SHP77 treated with DMSO at 0.1 percent for 48 hours (cell line): ENCODE measurements around the gene DBNL.
"Not testable (repeated sequence)": the region's sequence is repeated elsewhere in the genome, so short reads cannot be mapped to it uniquely, and the experiment has no call there.

Source experiments
- DNase-seq: peaks from one replicate; lab custom pipeline; 2025; lab: John Stamatoyannopoulos, UW

The DBNL gene

DNA sequence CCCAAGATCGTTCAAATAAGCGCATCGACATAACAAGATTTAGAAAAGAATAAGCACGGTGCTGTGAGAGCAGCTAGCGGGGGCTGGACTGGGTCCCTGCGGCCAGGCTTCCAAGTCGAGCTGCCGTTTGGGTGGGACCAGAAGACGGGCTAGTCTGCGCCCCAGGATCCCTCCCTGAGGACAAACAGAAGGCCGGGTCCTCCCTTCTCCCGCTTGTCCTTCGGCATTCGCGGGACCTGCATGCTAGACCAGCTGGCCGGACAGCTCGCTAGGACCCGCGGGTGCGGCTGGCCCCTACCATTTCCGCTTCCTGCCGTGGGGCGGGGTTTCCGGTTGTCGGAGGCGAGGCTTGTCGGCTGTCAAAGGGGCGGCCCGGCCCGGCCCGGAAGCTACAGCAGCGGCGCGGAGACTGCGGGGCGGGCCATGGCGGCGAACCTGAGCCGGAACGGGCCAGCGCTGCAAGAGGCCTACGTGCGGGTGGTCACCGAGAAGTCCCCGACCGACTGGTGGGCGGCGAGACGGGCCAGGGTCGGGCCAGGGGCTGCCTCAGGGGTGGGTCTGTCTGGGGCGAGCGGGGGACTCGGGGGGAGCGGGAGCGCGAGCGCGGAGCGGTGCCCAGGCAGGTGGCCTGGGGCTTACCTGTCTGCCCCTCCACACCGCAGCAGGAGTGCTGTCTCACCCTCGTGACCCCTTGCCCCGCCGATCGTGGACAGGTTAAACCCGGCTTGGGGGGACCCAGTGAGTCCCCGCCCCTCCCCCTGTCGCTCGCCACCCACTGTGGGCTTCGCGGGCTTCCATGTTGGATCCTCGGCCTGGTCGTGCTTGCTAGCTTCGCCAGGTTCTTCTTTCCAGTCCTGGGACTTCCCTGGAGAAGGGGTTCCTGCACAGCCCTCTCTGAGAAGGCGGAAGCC is at the start of gene DBNL:
Gene DBNL, plus strand, starts transcription at position 388 of the 911 bp plus-strand sequence. Its CDS starts 36 bp downstream, at position 424.
- peak; percentile 85 for DNase-seq

DNA sequence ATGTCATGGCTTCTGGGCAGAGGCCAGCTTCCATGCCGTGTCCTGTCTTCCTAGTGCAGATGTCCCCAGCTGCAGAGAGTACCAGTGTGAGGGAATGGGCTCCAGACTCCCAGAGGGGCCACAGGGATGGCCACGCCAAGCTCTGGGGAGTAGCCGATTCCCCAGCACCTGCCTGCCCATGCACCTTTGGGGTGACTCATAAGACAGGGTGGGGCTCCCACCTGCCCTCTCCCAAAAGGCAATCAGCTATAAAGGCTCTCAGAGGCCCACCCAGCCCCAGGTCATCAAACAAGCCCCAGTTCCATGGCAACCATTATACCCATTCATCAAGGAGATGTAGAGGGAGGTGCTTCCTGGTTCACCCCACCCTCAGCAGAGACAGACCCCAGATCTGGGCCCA is 47.0 kb upstream of the DBNL start, which contains the start of gene SPDYE1:
Gene SPDYE1, plus strand, starts transcription at position 366 of the 400 bp plus-strand sequence. CDS start 2,053 bp downstream, outside the sequence.
- DNase-seq, result not testable (repeated sequence)

DNA sequence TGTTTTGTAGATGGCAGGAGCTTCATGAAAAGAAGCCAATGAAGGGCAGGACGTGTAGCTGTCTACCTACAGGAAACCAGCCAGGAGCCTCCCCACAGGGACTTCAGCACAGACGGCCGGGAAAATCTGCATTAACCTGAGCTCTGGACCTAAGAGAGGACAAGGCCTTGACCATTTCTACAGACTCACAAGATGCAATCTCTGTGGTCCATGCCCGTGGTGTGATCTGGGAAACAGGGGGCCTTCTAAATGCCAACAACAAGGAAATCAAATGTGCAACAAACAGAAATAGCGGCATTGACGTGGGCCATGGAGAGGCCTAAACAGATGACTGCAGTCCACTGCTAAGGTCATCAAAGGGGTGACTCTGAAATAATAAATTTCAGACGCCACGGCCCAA is 32.4 kb upstream of the DBNL start:
- DNase-seq, result not testable (repeated sequence)

DNA sequence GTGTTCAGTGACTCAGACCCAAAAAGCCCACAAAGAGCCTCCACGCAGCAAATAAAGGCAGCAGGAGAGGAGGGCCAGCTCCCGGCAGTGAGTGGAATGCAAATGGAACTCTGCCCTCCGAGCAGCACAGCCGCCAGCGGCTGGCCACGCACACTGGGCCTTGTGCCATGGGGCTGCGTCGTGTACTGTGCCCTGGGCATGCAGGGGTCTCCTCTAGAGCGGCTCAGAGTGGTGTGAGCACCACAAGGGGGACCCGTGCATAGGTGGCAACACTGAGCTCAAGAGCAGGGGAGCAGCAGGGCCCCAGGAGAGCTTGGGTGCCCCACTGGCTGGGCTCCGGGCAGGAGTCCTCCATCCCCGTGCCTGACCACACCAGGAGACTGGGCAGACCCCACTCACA is 29.4 kb upstream of the DBNL start:
- DNase-seq, result not testable (repeated sequence)

DNA sequence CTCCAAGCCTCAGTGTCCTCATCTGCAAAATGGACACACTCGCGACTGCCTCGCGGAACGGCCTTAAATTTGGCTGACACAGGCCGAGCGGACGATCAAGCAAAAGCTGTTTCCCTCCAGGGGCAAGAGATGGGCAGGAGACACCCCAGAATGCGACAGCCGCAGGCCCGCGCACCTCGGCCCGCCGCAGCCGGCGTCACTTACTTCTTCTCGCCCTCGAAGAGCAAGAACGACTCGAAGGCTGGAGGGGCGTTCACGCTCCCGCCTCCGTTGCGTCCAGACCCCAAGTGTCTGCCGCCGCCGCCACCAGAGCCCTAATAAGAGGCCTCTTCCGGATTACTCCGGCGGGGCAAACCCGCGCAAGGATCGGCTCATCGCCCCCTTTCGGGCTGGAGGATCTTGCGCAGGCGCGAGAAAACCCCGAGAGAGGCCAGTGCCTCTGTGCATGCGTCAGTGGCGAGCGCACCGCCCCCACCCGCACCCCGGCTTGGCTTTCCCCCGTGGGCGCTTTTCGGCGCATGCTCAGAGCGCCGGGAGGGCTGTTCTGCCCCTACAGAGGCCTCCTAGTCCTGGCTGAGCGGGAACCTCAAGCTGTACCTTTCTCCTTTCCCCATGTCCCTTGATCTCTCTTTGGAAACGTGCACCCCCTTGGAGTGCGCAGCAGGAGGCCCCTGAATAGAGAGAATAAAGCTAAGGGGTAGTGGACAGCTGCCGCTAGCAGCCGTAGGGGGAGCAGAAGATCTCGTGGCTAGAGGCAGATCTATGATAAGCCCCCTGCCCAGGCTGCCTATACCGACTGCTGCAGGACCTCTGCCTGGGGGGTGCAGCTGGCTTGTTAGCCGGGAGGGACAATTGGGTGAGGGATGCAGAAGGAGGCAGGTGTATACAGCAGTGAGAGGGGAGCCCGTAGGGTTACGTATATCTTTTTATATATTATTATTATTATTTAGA is 25.4 kb upstream of the DBNL start:
- DNase-seq, result peak; percentile 97

DNA sequence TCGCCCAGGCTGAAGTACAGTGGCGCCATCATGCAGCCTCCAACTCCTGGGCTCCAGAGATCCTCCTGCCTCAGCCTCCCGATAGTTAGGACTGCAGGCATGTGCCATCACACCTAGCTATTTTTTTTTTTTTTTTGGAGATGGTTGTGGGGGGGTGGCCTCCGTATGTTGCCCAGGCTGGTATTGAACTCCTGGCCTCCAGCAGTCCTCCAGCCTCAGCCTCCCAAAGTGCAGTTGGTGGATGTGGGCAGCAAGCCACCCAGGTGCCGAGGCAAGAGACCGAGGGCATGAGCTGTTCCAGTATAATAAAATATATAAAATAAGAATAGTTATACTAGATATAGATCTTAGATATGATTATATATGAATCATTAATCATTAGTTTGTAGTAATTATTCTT is 24.7 kb upstream of the DBNL start:
- not testable (repeated sequence) for DNase-seq

DNA sequence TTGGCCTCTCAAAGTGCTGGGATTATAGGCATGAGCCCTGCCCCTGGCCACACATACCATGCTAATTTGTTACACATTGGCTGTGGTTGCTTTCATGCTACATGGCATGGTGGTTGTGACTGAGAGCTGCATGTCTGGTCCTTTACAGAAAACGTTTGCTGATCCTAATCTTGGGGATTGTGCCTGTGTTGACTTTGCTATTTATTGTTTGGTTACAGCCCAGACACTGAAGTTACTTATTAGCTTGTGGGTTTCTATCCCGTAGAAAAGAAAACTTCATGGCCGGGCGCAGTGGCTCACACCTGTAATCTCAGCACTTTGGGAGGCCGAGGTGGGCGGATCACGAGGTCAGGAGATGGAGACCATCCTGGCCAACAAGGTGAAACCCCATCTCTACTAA is 22.4 kb upstream of the DBNL start:
- not testable (repeated sequence) for DNase-seq

DNA sequence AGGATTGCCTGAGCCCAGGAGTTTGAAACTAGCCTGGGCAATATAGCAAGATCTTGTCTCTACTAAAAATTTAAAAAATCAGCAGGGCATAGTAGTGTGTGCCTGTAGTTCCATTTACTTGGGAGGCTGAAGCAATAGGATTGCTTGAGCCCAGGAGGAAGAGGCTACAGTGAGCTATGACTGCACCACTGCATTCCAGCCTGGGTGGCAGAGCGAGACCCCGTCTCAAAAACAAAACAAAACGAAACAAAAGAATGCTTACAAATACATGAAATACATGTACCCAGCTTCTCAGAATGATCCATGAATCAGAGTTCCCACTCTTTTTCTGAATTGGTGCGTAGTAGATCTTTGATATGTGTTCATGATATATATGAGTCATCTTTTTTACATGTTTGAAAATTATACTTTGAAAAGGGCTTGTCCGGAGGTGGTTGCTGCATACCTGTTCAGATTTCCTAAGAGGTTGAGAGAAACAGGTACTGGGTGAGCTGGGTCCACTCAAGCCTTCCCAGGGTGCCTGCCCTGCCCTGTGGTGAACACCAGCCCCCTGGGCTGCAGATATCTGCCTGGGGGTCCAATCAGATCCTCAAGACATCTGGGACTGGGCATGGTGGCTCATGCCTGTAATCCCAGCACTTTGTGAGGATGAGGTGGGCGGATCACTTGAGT is 21.6 kb upstream of the DBNL start:
- not testable (repeated sequence) for DNase-seq

DNA sequence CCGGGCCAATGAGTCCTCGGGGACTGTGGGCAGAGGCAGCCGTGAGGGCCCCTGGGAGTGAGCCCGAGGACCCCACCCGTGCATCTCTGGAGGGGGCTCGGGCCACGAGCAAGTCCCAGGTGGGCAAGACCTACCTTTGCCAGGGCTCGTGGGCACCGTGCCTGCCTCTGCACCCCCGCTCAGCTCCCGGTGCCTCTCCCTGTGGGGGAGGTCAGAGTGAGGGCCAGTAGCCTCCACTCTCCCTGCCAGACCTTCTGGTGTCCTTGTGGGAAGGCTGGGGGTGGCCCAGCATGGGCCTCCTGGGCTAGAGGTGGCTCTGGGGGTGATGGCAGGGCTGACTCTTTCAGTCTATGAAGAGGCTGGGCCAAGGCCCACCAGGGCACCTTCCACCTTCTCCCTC is 15.1 kb upstream of the DBNL start:
- not testable (repeated sequence) for DNase-seq

DNA sequence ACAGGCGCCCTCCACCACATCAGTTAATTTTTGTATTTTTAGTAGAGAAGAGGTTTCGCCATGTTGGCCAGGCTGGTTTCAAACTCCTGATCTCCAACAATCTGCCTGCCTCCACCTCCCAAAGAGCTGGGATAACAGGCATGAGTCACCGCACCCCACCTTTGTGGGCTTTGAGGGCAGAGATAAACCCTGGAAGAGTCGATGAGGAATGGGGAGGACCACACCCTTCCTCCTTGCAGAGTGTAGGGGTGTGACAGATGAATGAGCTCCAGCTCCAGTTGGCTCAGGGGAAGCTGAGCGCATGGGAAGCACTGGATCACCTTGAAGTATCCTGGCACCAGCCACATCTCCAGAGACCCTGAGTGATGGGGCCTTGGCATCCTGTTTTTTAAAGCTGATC is 14.5 kb upstream of the DBNL start:
- not testable (repeated sequence) for DNase-seq

DNA sequence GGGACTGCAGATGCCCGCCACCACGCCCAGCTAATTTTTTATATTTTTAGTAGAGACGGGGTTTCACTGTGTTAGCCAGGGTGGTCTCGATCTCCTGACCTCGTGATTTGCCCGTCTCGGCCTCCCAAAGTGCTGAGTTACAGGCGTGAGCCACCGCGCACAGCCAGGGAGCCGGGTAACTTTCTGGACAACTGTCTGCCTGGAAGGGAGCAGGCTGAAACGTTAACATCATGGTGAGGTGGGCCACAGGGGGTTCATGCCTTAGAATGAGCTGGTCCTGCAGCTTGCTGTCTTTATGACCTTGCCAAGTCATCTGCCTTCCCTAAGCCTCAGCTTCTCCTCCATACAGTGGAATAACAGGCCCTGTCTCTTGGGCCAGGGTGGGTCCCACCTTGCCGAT is 13.2 kb upstream of the DBNL start:
- DNase-seq, result not testable (repeated sequence)

DNA sequence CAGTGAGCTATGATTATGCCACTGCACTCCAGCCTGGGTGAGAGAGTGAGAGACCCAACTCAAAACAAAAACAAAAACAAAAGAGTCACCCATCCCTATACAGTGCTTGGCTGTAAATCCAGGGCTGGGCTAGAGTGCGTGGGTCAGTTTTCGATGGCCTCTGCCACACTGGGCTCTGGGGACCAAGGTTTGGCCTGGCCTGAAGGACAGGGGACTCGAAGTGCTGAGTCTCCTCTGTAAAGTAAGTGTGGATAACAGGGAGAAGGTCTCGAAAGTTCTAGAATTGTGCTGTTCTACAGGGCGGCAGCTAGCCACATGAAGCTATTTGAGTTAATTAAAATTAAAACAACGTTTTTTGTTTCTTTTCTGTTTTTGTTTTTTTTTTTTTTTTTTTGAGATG is 12.5 kb upstream of the DBNL start:
- DNase-seq, result not testable (repeated sequence)

DNA sequence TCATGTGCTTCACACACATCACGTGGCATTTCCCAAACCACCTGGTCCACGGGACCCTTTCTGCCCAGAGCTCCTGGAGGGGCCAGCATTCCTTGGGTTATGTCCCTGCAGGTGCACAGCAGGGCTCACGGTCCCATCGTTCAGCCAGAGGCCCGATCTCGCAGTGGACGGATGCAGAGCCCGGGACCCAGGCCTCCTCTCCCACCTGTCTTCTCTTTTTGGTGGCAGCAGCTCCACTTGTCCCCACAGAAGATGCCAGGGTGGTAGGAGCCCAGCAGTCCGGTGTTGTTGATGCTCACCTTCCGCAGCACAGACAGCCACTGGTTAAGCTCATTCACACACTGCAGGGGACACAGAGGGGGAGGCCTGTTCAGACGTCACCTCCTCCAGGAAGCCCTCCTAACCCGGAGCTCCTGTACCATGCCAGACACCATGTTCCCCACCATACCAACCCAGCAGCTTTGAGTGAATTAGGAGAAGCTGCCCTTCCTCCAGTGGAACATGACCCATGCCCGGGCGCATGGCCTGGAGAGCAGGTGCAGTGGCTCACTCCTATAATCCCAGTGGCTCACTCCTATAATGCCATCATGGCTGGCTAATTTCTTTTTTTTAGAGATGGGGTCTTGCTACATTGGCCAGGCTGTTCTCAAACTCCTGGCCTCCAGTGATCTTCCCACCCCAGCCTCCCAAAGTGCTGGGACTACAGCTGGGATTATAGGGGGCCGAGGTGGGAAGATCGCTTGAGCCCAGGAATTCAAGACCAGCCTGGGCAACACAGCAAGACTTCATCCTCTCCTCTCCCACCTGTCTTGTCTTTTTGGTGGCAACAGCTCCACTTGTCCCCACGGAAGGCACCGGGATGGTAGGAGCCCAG is 10.3 kb upstream of the DBNL start:
- DNase-seq, result not testable (repeated sequence)

DNA sequence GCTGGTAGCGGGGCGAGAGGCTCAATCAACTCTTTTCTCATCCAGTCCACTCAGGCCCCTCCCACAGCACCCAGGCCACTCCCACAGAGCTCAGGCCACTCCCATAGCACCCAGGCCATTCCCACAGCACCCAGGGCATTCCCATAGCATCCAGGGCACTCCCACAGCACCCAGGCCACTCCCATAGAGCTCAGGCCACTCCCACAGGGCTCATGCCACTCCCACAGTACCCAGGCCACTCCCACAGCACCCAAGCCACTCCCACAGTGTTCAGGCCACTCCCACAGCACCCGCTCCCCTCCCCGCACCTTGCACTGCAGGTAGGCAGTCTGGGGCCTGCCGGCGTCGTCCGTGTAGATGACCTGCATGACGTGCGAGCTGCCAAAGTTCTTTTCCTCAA is 8.1 kb upstream of the DBNL start:
- not testable (repeated sequence) for DNase-seq

DNA sequence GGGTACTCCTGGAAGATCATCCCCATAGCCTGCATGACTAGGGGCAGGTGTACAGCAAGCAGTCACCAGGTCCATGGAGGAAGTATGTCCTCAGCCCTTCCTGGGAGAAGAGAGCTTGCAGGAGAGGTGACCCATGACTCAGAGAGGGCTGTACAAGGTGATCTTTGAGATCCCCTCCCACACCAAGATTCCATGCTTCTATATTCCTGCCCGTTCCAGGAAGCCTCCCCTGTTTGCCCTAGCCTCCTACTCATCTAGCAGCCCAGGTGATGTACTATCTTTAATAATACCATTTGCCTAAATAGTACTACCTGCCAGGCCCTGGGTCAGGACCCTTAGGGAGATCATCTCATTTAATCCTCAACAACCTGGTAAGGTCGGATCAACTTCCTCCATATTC is 6.6 kb upstream of the DBNL start:
- DNase-seq, result not testable (repeated sequence)

DNA sequence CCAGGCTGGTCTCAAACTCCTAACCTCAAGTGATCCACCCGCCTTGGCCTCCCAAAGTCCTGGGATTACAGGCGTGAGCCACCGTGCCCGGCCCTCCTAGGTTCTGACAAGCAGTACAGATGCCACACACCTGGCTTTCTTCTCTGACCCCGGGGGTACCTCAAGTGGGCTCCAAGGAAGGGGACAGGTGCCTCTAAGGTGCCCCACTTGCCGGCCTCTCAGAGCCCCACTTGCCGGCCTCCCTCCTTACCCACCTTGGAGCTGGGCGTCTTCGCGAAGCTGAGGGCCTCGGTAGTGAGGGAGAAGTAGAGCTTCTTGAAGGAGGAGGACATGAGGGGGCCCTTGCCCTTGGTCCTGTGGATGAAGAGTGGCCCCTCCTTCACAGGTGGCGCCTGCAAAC is 5.9 kb upstream of the DBNL start:
- DNase-seq, result not testable (repeated sequence)

DNA sequence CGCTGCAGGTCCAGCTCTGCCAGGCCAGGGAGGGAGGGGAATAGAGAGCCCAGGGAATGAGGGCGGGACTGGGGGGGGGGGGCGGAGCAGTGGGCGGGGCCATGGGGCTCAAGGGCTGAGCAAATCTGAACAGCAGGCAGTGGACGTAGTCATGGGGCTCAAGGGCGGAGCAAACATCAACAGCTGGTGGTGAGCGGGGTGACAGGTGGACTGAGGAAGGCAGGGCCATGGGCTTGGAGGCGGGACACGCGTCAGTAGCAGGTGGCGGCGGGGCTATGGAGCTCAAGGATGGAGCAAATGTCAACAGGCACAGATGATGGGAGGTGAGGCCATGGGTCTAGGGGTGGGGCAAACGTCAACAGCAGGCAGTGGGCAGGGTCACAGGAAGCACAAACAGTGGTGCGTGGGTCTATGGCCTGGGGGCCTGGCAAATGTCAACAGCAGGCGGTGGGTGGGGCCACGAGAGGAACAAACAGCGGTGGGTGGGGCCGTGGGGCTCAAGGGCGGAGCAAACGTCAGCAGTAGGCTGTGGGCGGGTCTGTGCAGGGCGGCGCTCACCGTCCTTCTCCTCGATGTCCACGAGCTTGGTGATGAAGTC is 5.4 kb upstream of the DBNL start:
- peak; percentile 96 for DNase-seq

DNA sequence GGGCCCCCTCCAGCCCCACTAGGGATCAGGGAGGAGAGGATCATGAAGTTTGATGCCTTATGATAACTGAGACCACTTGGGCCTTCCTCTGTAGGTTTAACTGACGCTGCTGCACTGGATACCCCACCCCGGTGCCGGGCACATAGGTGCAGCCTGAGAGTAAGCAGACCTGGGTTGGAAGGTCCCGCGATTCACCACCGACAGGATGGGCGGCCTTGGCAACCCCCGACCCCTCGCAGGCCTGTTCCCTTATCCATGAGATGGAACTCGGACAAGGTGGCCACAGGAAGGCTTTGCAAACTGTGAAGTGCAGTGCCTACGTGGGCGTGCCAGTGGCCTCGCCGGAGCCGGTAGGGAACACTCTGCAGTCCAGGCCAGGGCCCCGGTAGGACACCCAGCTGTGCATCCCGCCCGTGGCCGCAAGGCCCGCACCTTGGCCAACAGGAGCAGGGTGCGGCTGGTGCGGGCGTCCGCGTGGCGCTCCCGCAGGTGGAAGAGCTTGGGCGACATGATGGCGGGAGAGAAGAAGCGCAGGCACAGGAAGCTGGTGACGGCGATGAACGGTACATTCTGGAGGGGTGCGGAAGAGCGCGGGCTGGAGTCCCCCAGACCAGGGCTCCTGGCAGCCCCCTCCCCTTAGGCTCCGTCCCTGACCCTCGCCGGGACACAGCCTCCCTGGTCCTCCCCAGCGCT is 4.6 kb upstream of the DBNL start:
- not testable (repeated sequence) for DNase-seq

DNA sequence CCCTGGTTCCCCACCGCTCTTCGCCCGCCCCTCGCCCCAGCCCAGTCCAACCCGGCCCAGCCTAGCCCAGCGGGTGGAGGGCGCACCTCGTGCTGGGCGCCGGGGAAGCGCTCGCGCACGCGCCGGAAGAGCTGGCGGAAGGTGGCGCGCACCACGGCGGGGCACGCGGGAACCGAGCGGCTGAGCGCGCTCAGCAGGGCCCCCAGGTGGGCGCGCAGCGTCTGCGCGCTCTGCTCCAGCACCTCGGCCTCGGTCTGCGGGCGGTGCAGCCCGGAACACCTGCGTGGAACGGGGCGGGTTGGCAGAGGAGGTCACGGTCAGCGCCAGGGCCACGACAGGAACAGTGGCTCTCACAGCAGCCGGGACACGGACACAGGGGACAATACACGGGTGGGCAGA is 4.0 kb upstream of the DBNL start:
- DNase-seq, result peak; percentile 25

DNA sequence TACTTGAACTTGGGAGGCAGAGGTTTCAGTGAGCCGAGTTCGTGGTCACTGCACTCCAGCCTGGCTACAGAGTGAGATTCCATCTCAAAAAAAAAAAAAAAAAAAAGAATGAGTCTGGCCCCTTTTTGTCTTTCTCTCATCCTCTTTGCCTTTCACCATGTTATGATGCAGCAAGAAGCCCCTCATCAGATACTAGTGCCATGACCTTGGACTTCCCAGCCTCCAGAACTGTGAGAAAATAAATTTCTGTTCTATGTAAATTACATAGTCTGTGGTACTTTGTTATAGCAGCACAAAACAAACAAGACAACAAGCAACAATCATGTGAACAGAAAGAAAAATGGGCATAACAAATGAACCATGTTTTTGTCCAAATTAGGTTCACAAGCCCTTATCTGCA is 2.3 kb upstream of the DBNL start:
- DNase-seq, result no peak
